Caki2 (cell line): ENCODE results near the gene DDX11. TPM values are rescaled to one million over a fixed set of nuclear protein-coding genes. Genes with fewer than 3 reads are reported as not detected.

ENCODE experiments used
- total RNA-seq: library from RNA; depleted of rRNA; stranded (reverse); fragments of >200 nt; shearing (Covaris generic); gene quantifications from 2 replicates; pipeline ENCODE4 v1.2.3, GENCODE V29; 2014; ENCODE audit warnings: low replicate concordance; rRNA removed

The DDX11 gene
- total RNA-seq, 1 experiment from 2014 or later, result 33.7 TPM

Other genes starting within 250 kb of the DDX11 start
- gene TSPAN11, start 147.1 kb upstream of the DDX11 start, total RNA-seq, result not detected in 2 replicates